PC-9 (cell line): ENCODE data around the gene TCEA3. TPM values are rescaled to one million over a fixed set of nuclear protein-coding genes. Genes with fewer than 3 reads are reported as not detected.

Source experiments
- BruUV-seq: library from RNA; stranded (reverse); fragments of 400-500 nt; replicated peaks from 2 replicates; lab custom pipeline; 2021; lab: Mats Ljungman, UMichigan
- CTCF ChIA-PET: fragments of 300-600 bp; sonication (Branson Sonifier 250); formaldehyde crosslinking; loops from one replicate; lab custom pipeline; 2022; ENCODE audit warnings: antibody characterized with exemption; lab: Charles Lee
- POLR2A ChIA-PET: fragments of 300-600 bp; sonication (Branson Sonifier 250); formaldehyde crosslinking; loops from one replicate; lab custom pipeline; 2022; ENCODE audit warnings: antibody characterized with exemption; ENCODE audit not compliant: unreplicated experiment; lab: Charles Lee
- DNase-seq, 2 experiments: peaks; one replicate each; pipeline versions ENCODE4 v3.0.0 to v3.0.0-alpha.2; 2015 to 2022; ENCODE audit warnings: mixed read lengths in 1 of 2
- H2AFZ ChIP-seq: fragments of 200-600 bp; sonication (generic); 2 replicates; pipeline ENCODE4 v1.8.1; 2017; ENCODE audit warnings: antibody characterized with exemption
- H3F3A ChIP-seq: fragments of 200-600 bp; sonication (generic); 2 replicates; pipeline ENCODE4 v1.8.1; 2017; ENCODE audit warnings: antibody characterized with exemption, mild to moderate bottlenecking, low read depth; ENCODE audit not compliant: insufficient read depth
- H3K27ac ChIP-seq: fragments of 200-600 bp; sonication (generic); 2 replicates; pipeline ENCODE4 v1.6.1; 2016; ENCODE audit warnings: mixed run types
- H3K27me3 ChIP-seq: fragments of 200-600 bp; sonication (generic); 2 replicates; pipeline ENCODE4 v1.6.1; 2016; ENCODE audit warnings: low read depth, mixed run types; ENCODE audit not compliant: insufficient read depth
- H3K36me3 ChIP-seq: fragments of 200-600 bp; sonication (generic); 2 replicates; pipeline ENCODE4 v1.6.1; 2016; ENCODE audit warnings: low read depth, mixed run types
- H3K4me1 ChIP-seq: fragments of 200-600 bp; sonication (generic); replicated peaks from 2 replicates; pipeline ENCODE4 v1.6.1; 2016; ENCODE audit warnings: mixed run types; ENCODE audit not compliant: insufficient read depth
- H3K4me2 ChIP-seq: fragments of 200-600 bp; sonication (generic); 2 replicates; pipeline ENCODE4 v1.6.1; 2017; ENCODE audit warnings: mixed run types
- H3K4me3 ChIP-seq: fragments of 200-600 bp; sonication (generic); 2 replicates; pipeline ENCODE4 v1.6.1; 2016; ENCODE audit warnings: mixed run types
- H3K79me2 ChIP-seq: fragments of 200-600 bp; sonication (generic); 2 replicates; pipeline ENCODE4 v1.6.1; 2017; ENCODE audit warnings: low read depth, mixed run types
- H3K9me2 ChIP-seq: fragments of 200-600 bp; sonication (generic); 2 replicates; pipeline ENCODE4 v1.8.1; 2017; ENCODE audit warnings: mild to moderate bottlenecking; ENCODE audit not compliant: insufficient read depth
- H3K9me3 ChIP-seq: fragments of 200-600 bp; sonication (generic); 2 replicates; pipeline ENCODE4 v1.8.1; 2016; ENCODE audit warnings: low read depth; ENCODE audit not compliant: insufficient read depth
- H4K20me1 ChIP-seq: fragments of 200-600 bp; sonication (generic); 2 replicates; pipeline ENCODE4 v1.8.1; 2017; ENCODE audit not compliant: insufficient read depth
- CTCF ChIP-seq: fragments of 200-600 bp; sonication (generic); conservative IDR thresholded peaks from 2 replicates; pipeline ENCODE4 v1.6.1; 2017; ENCODE audit warnings: mixed run types, antibody characterized with exemption, mild to moderate bottlenecking, moderate library complexity
- EZH2 ChIP-seq: fragments of 200-600 bp; sonication (generic); IDR thresholded peaks from 2 replicates; pipeline ENCODE4 v1.8.0; 2017; ENCODE audit warnings: antibody characterized with exemption, low read depth
- intact Hi-C: fragments of 100-400 bp; cut with micrococcal nuclease; formaldehyde crosslinking; loops from one replicate; pipeline ENCODE4 v1.10.0; 2022; ENCODE audit not compliant: unreplicated experiment
- total RNA-seq: library from RNA; stranded (reverse); gene quantifications from 2 replicates; pipeline ENCODE4 v1.2.3, GENCODE V29; 2021

The TCEA3 gene
- total RNA-seq, 1 experiment from 2014 or later: 2.7 TPM

- no peaks in the 10 kb centered on the region for H3K9me2 ChIP-seq
- no peak overlapping the region for H3K27ac ChIP-seq
- peaks cover 8% of the 10 kb centered on the region; the same call in 1 of the 2 replicates for H3F3A ChIP-seq
- H3K27me3 ChIP-seq: no peaks in the 10 kb centered on the region
- peaks cover 24% of the 10 kb centered on the region for H3K36me3 ChIP-seq
- H2AFZ ChIP-seq: no peak overlapping the region
- BruUV-seq: no TSS peak
- H3K4me2 ChIP-seq: no peak overlapping the region
- no peak for DNase-seq
- no peaks in the 10 kb centered on the region for H4K20me1 ChIP-seq
- ChIA-PET CTCF (no interaction called here), POLR2A (no interaction called here)
- intact Hi-C loops: no loop called here
- no peak overlapping the region for H3K4me3 ChIP-seq
- H3K9me3 ChIP-seq: peaks cover 39% of the 10 kb centered on the region
- TF ChIP-seq EZH2 (no peak), CTCF (no peak)
- no peaks in the 10 kb centered on the region for H3K4me1 ChIP-seq
- no peaks in the 10 kb centered on the region; the same call in 1 of the 2 replicates for H3K79me2 ChIP-seq
Observed at GRCh38 chr1:23358310-23358875, 66.2 kb downstream of the TCEA3 start.

GRCh38 chr1:23357138-23357908 lies 67.2 kb downstream of the TCEA3 start:
- Histone ChIP-seq H3K4me1 (no peaks in the 10 kb centered on the region), H3K79me2 (no peaks in the 10 kb centered on the region; the same call in 1 of the 2 replicates), H3K9me2 (no peaks in the 10 kb centered on the region), H2AFZ (no peak overlapping the region), H3K36me3 (peaks cover 13% of the 10 kb centered on the region), H3K4me3 (no peak overlapping the region), H3F3A (no peaks in the 10 kb centered on the region), H3K9me3 (peaks cover 29% of the 10 kb centered on the region), H4K20me1 (no peaks in the 10 kb centered on the region), H3K4me2 (no peak overlapping the region), H3K27ac (no peak overlapping the region), H3K27me3 (no peaks in the 10 kb centered on the region)
- intact Hi-C loops: no loop called here
- BruUV-seq: no TSS peak
- CTCF ChIA-PET: no interaction called here
- no peak for DNase-seq
- no peak for TF ChIP-seq CTCF
- no peak for TF ChIP-seq EZH2
- POLR2A ChIA-PET: no interaction called here

GRCh38 chr1:23356471-23357137 lies 67.9 kb downstream of the TCEA3 start:
- Histone ChIP-seq H3K36me3 (peaks cover 6% of the 10 kb centered on the region), H3K9me3 (peaks cover 22% of the 10 kb centered on the region), H3K79me2 (no peaks in the 10 kb centered on the region; the same call in 1 of the 2 replicates), H3K4me1 (no peaks in the 10 kb centered on the region), H3K27me3 (no peaks in the 10 kb centered on the region), H2AFZ (no peak overlapping the region), H3F3A (no peaks in the 10 kb centered on the region), H4K20me1 (no peaks in the 10 kb centered on the region), H3K4me2 (no peak overlapping the region), H3K27ac (no peak overlapping the region), H3K9me2 (no peaks in the 10 kb centered on the region), H3K4me3 (no peak overlapping the region)
- intact Hi-C loops: no loop called here
- POLR2A ChIA-PET: no interaction called here
- no peak for DNase-seq
- CTCF ChIA-PET: no interaction called here
- no TSS peak for BruUV-seq
- TF ChIP-seq EZH2 (no peak), CTCF (no peak)
